Suprapubic skin (tissue), 4 donors: ENCODE data around the gene CD6. TPM values are rescaled to one million over a fixed set of nuclear protein-coding genes. Genes with fewer than 3 reads are reported as not detected.

Experiments
- DNase-seq, 2 donors: peaks; one replicate each; pipeline ENCODE4 v3.0.0-alpha.2; 2019; ENCODE audit warnings: low spot score in 2 of 2
- H3K27ac ChIP-seq: fragments of 200-600 bp; sonication (generic); one replicate; pipeline ENCODE4 v1.5.1; 2019
- H3K27me3 ChIP-seq: fragments of 200-600 bp; sonication (generic); one replicate; pipeline ENCODE4 v1.5.1; 2019
- H3K36me3 ChIP-seq: fragments of 200-600 bp; sonication (generic); one replicate; pipeline ENCODE4 v1.5.1; 2019
- H3K4me1 ChIP-seq: fragments of 200-600 bp; sonication (generic); one replicate; pipeline ENCODE4 v1.5.1; 2019
- H3K4me3 ChIP-seq: fragments of 200-600 bp; sonication (generic); one replicate; pipeline ENCODE4 v1.5.1; 2019; ENCODE audit warnings: mild to moderate bottlenecking
- H3K9me3 ChIP-seq: fragments of 200-600 bp; sonication (generic); one replicate; pipeline ENCODE4 v1.5.1; 2019
- CTCF ChIP-seq, 2 donors: fragments of 200-600 bp in 1 of 2; fragments of 450-650 bp in 1 of 2; sonication (generic) in 1 of 2; IDR thresholded peaks; one replicate each; pipeline ENCODE4 v1.5.1; 2016 to 2019; ENCODE audit warnings: antibody characterized with exemption in 2 of 2, mild to moderate bottlenecking in 1 of 2, moderate library complexity in 1 of 2
- EP300 ChIP-seq: sonication (generic); formaldehyde crosslinking; IDR thresholded peaks from one replicate; pipeline ENCODE4 v1.6.1; 2017; ENCODE audit warnings: antibody characterized with exemption
- POLR2A ChIP-seq, 2 donors: fragments of 450-650 bp; IDR thresholded peaks; one replicate each; pipeline ENCODE4 v1.6.1; 2017; ENCODE audit warnings: antibody characterized with exemption in 2 of 2, mild to moderate bottlenecking in 2 of 2, moderate library complexity in 2 of 2
- POLR2AphosphoS5 ChIP-seq, 3 donors: sonication (generic); formaldehyde crosslinking; IDR thresholded peaks; one replicate each; pipeline ENCODE4 v1.6.1; 2017; ENCODE audit warnings: antibody characterized with exemption in 3 of 3
- WGBS: methylation state at CpG from one replicate; pipeline ENCODE4 v1.1.5; 2018; 5-methylcytosine and 5-hydroxymethylcytosine counted together
- total RNA-seq, 4 donors: library from RNA; depleted of rRNA; stranded (reverse); fragments of >200 nt; gene quantifications; one replicate each; pipeline ENCODE4 v1.1.0, GENCODE V29; 2016

CD6 gene
- total RNA-seq, 4 donors from 2014 or later: 0.15 to 1.7 (median 1.2) TPM

GRCh38 chr11:60932605-60933356 lies 38.7 kb upstream of the CD6 start:
- DNase-seq: peak in 1 of 2 donors; percentile 32

GRCh38 chr11:60933416-60934123 lies 37.9 kb upstream of the CD6 start:
- no peak for DNase-seq
- Histone ChIP-seq H3K27ac (no peak overlapping the region), H3K9me3 (no peaks in the 10 kb centered on the region), H3K36me3 (peaks cover 12% of the 10 kb centered on the region), H3K27me3 (no peaks in the 10 kb centered on the region), H3K4me3 (no peak overlapping the region), H3K4me1 (no peaks in the 10 kb centered on the region)
- no peak for TF ChIP-seq EP300
- no peak for TF ChIP-seq CTCF (IDR thresholded peaks at IDR 0.05)
- TF ChIP-seq POLR2A (IDR thresholded peaks at IDR 0.05): no peak
- no peak for TF ChIP-seq POLR2AphosphoS5 (IDR thresholded peaks at IDR 0.05)
- 92% methylated on average over 26 of the region's 37 CpGs for WGBS

More at GRCh38 chr11:60932605-60933356, 38.7 kb upstream of the CD6 start:
- no peak overlapping the region for H3K27ac ChIP-seq
- H3K36me3 ChIP-seq: peaks cover 6% of the 10 kb centered on the region
- no peak overlapping the region for H3K4me3 ChIP-seq
- H3K9me3 ChIP-seq: no peaks in the 10 kb centered on the region
- H3K4me1 ChIP-seq: no peaks in the 10 kb centered on the region
- no peak for TF ChIP-seq POLR2A (IDR thresholded peaks at IDR 0.05)
- no peak for TF ChIP-seq CTCF (IDR thresholded peaks at IDR 0.05)
- no peak for TF ChIP-seq POLR2AphosphoS5 (IDR thresholded peaks at IDR 0.05)
- TF ChIP-seq EP300: no peak
- WGBS: 69% methylated on average over 5 of the region's 5 CpGs
- no peaks in the 10 kb centered on the region for H3K27me3 ChIP-seq

- Histone ChIP-seq H3K27me3 (no peaks in the 10 kb centered on the region), H3K4me3 (no peak overlapping the region), H3K4me1 (no peaks in the 10 kb centered on the region), H3K36me3 (peaks cover 14% of the 10 kb centered on the region), H3K9me3 (no peaks in the 10 kb centered on the region), H3K27ac (no peak overlapping the region)
- no peak for DNase-seq
- TF ChIP-seq CTCF (IDR thresholded peaks at IDR 0.05): no peak
- TF ChIP-seq POLR2A (IDR thresholded peaks at IDR 0.05): no peak
- TF ChIP-seq POLR2AphosphoS5 (IDR thresholded peaks at IDR 0.05): no peak
- TF ChIP-seq EP300: no peak
- 91% methylated on average over 39 of the region's 57 CpGs for WGBS
Observed at GRCh38 chr11:60934124-60934789, 37.2 kb upstream of the CD6 start.

DNA sequence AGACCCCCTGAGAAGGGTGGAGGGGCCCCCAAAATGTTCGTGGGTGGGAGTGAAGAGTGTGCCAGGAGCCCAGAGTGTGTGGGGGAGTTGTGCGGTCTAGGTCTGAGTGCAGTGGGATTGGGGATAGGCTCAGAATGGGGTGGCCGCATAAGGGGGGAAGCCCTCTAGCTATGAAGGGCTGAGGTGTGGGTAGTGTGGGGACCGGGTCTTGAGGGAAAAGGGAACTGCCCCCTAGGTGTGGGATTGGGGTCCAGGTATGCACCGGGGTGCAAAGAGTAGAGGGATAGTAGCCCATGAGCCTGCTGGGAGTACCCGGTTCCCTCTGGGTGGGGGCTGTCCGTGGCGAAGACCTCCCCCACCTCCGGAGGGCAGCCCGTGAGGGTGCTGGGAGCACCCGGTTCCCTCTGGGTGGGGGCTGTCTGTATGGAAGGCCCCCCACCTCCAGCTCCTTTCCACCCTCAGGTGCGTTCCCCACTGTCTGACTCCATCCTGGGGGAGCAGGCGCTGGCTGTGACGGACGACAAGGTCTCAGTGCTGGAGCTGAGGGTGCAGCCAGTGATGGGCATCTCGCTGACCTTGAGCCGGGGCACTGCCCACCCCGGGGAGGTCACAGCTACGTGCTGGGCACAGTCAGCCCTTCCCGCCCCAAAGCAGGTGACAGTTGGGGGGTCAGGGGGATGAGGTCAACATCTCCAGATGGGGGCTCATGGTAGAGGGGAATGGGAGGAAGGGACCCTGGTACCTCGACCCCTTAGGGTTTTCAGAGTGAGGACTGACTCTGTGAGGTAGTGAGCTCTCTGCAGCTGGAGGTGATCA lies 36.5 kb upstream of the CD6 start:
- Histone ChIP-seq H3K36me3 (peaks cover 14% of the 10 kb centered on the region), H3K4me1 (no peaks in the 10 kb centered on the region), H3K27ac (no peak overlapping the region), H3K4me3 (no peak overlapping the region), H3K9me3 (no peaks in the 10 kb centered on the region), H3K27me3 (no peaks in the 10 kb centered on the region)
- WGBS: 87% methylated on average over 21 of the region's 21 CpGs
- TF ChIP-seq EP300: no peak
- no peak for TF ChIP-seq POLR2A (IDR thresholded peaks at IDR 0.05)
- TF ChIP-seq CTCF (IDR thresholded peaks at IDR 0.05): no peak
- no peak for TF ChIP-seq POLR2AphosphoS5 (IDR thresholded peaks at IDR 0.05)
- no peak for DNase-seq
